ENCODE results near the gene BNIP5.

The BNIP5 gene

GRCh38 chr6:36273802-36274514 lies 62.7 kb downstream of the BNIP5 start:
- DNase-seq (ENCODE audit: insufficient read length, low spot score) (no peak), FAIRE-seq (no peak)
- no peak for TF ChIP-seq POLR2A (IDR thresholded peaks at IDR 0.05; ENCODE audit: low read depth, low read length)

- DNase-seq (ENCODE audit: insufficient read length, low spot score): no peak
- no peak for FAIRE-seq
- TF ChIP-seq POLR2A (IDR thresholded peaks at IDR 0.05; ENCODE audit: low read depth, low read length): no peak
Measured at GRCh38 chr6:36273067-36273466, 63.6 kb downstream of the BNIP5 start.

GRCh38 chr6:36272234-36272633 lies 64.5 kb downstream of the BNIP5 start:
- no peak for TF ChIP-seq POLR2A (IDR thresholded peaks at IDR 0.05; ENCODE audit: low read depth, low read length)
- FAIRE-seq: no peak
- no peak for DNase-seq (ENCODE audit: insufficient read length, low spot score)

GRCh38 chr6:36269834-36270705 lies 66.6 kb downstream of the BNIP5 start, which contains the start of gene PNPLA1:
PNPLA1 (plus strand) TSS chr6:36270060; CDS start chr6:36270460, 400 bp downstream.
- FAIRE-seq (no peak), DNase-seq (ENCODE audit: insufficient read length, low spot score) (no peak)
- TF ChIP-seq POLR2A (IDR thresholded peaks at IDR 0.05; ENCODE audit: low read depth, low read length): no peak

- no peak for TF ChIP-seq POLR2A (IDR thresholded peaks at IDR 0.05; ENCODE audit: low read depth, low read length)
- DNase-seq (ENCODE audit: insufficient read length, low spot score): no peak
- no peak for FAIRE-seq
Measured at GRCh38 chr6:36268478-36269275, 68.0 kb downstream of the BNIP5 start.

GRCh38 chr6:36267731-36268477 lies 68.8 kb downstream of the BNIP5 start:
- DNase-seq (ENCODE audit: insufficient read length, low spot score): no peak
- no peak for TF ChIP-seq POLR2A (IDR thresholded peaks at IDR 0.05; ENCODE audit: low read depth, low read length)
- FAIRE-seq: no peak

GRCh38 chr6:36266913-36267644 lies 69.6 kb downstream of the BNIP5 start:
- no peak for FAIRE-seq
- TF ChIP-seq POLR2A (IDR thresholded peaks at IDR 0.05; ENCODE audit: low read depth, low read length): no peak
- DNase-seq (ENCODE audit: insufficient read length, low spot score): no peak
